Neural cell (in vitro differentiated cells): ENCODE measurements around the gene GNA12. TPM values are rescaled to one million over a fixed set of nuclear protein-coding genes. Genes with fewer than 3 reads are reported as not detected.

Source experiments
- H2AFZ ChIP-seq: fragments of 200-600, 300-800 bp; sonication (generic), shearing (Covaris generic); 2 replicates; pipeline ENCODE4 v1.6.0; 2014; ENCODE audit warnings: low read depth, mild to moderate bottlenecking, antibody characterized with exemption, low read length, moderate library complexity
- H3F3A ChIP-seq: fragments of 200-600 bp; shearing (Covaris generic); 2 replicates; pipeline ENCODE4 v1.6.1; 2016; ENCODE audit warnings: mild to moderate bottlenecking, moderate library complexity, mixed read lengths, antibody characterized with exemption, low read length; ENCODE audit not compliant: insufficient read depth, poor library complexity, severe bottlenecking
- H3K27ac ChIP-seq: fragments of 200-600, 300-800 bp; sonication (generic), shearing (Covaris generic); 2 replicates; pipeline ENCODE4 v1.5.1; 2014; ENCODE audit warnings: mild to moderate bottlenecking, low read length, moderate library complexity
- H3K27me3 ChIP-seq: fragments of 300-800, 200-600 bp; sonication (generic), shearing (Covaris generic); 2 replicates; pipeline ENCODE4 v1.6.0; 2014; ENCODE audit warnings: mild to moderate bottlenecking, low read depth, low read length, moderate library complexity; ENCODE audit not compliant: insufficient read depth
- H3K36me3 ChIP-seq: fragments of 300-800, 200-600 bp; sonication (generic), shearing (Covaris generic); 2 replicates; pipeline ENCODE4 v1.5.1; 2014; ENCODE audit warnings: mild to moderate bottlenecking, antibody characterized with exemption, low read length, moderate library complexity; ENCODE audit not compliant: insufficient read depth
- H3K4me2 ChIP-seq: fragments of 300-800, 200-600 bp; sonication (generic), shearing (Covaris generic); 2 replicates; pipeline ENCODE4 v1.6.0; 2014; ENCODE audit warnings: mild to moderate bottlenecking, low read length
- H3K4me3 ChIP-seq: fragments of 300-800, 200-600 bp; sonication (generic), shearing (Covaris generic); 2 replicates; pipeline ENCODE4 v1.5.1; 2014; ENCODE audit warnings: mild to moderate bottlenecking, low read length, moderate library complexity
- H3K79me2 ChIP-seq: fragments of 200-600 bp; shearing (Covaris generic); replicated peaks from 2 replicates; pipeline ENCODE4 v1.6.0; 2014; ENCODE audit warnings: mild to moderate bottlenecking, low read length, moderate library complexity; ENCODE audit not compliant: insufficient read depth
- H3K9ac ChIP-seq: fragments of 300-800, 200-600 bp; sonication (generic), shearing (Covaris generic); 2 replicates; pipeline ENCODE4 v1.6.1; 2016; ENCODE audit warnings: mild to moderate bottlenecking, low read length, mixed read lengths
- H3K9me2 ChIP-seq: fragments of 200-600 bp; shearing (Covaris generic); 2 replicates; pipeline ENCODE4 v1.6.1; 2016; ENCODE audit warnings: mild to moderate bottlenecking, low read length, mixed read lengths; ENCODE audit not compliant: insufficient read depth
- H3K9me3 ChIP-seq: fragments of 200-600, 300-800 bp; sonication (generic), shearing (Covaris generic); 2 replicates; pipeline ENCODE4 v1.6.1; 2016; ENCODE audit warnings: mild to moderate bottlenecking, mixed run types, low read length, moderate library complexity, mixed read lengths
- H4K20me1 ChIP-seq: fragments of 200-600 bp; shearing (Covaris generic); 2 replicates; pipeline ENCODE4 v1.6.1; 2016; ENCODE audit warnings: mild to moderate bottlenecking, mixed run types; ENCODE audit not compliant: insufficient read depth
- CTCF ChIP-seq: fragments of 450-650 bp; IDR thresholded peaks from 2 replicates; pipeline ENCODE4 v1.5.1; 2014; ENCODE audit warnings: antibody characterized with exemption, mild to moderate bottlenecking, moderate library complexity; ENCODE audit not compliant: poor library complexity, severe bottlenecking
- EP300 ChIP-seq: fragments of 450-650 bp; conservative IDR thresholded peaks from 2 replicates; pipeline ENCODE4 v1.6.1; 2014; ENCODE audit warnings: antibody characterized with exemption, mild to moderate bottlenecking, moderate library complexity; ENCODE audit not compliant: poor library complexity, severe bottlenecking
- EZH2 ChIP-seq: fragments of 200-600, 300-800 bp; shearing (Covaris generic), sonication (generic); IDR thresholded peaks from 2 replicates; pipeline ENCODE4 v1.6.1; 2014; ENCODE audit warnings: antibody characterized with exemption, low read length, borderline replicate concordance, mild to moderate bottlenecking; ENCODE audit not compliant: insufficient read depth, poor library complexity, severe bottlenecking
- MXI1 ChIP-seq: fragments of 450-650 bp; conservative IDR thresholded peaks from 2 replicates; pipeline ENCODE4 v1.6.1; 2014; ENCODE audit warnings: antibody characterized with exemption, mild to moderate bottlenecking; ENCODE audit not compliant: poor library complexity, severe bottlenecking
- POLR2AphosphoS5 ChIP-seq: IDR thresholded peaks from 2 replicates; pipeline ENCODE4 v1.6.1; 2012
- RAD21 ChIP-seq: fragments of 450-650 bp; conservative IDR thresholded peaks from 2 replicates; pipeline ENCODE4 v1.6.1; 2014; ENCODE audit warnings: antibody characterized with exemption, mild to moderate bottlenecking, moderate library complexity
- REST ChIP-seq: IDR thresholded peaks from 2 replicates; pipeline ENCODE4 v1.6.1; 2012; ENCODE audit warnings: borderline replicate concordance
- SMC3 ChIP-seq: fragments of 450-650 bp; conservative IDR thresholded peaks from 2 replicates; pipeline ENCODE4 v1.6.1; 2014; ENCODE audit warnings: antibody characterized with exemption, mild to moderate bottlenecking, moderate library complexity; ENCODE audit not compliant: poor library complexity
- TAF1 ChIP-seq: IDR thresholded peaks from 2 replicates; pipeline ENCODE4 v1.6.1; 2012; ENCODE audit warnings: low read depth
- polyA plus RNA-seq: library from polyadenylated mRNA; depleted of rRNA; stranded (reverse); fragments of >200 nt; gene quantifications from 2 replicates; pipeline ENCODE4 v1.2.3, GENCODE V29; 2014

Gene GNA12
- polyA plus RNA-seq, 1 donor from 2014 or later, result 15.5 TPM

GRCh38 chr7:2688409-2689342 is 155.4 kb downstream of the GNA12 start:
- Histone ChIP-seq H3K79me2 (no peaks in the 10 kb centered on the region), H3K36me3 (no peaks in the 10 kb centered on the region), H3K27me3 (peaks cover 30% of the 10 kb centered on the region), H3K4me3 (peak overlapping the region; percentile 49), H4K20me1 (no peaks in the 10 kb centered on the region), H2AFZ (no peak overlapping the region), H3F3A (no peaks in the 10 kb centered on the region), H3K4me2 (no peak overlapping the region), H3K27ac (no peak overlapping the region), H3K9me3 (no peaks in the 10 kb centered on the region), H3K9me2 (no peaks in the 10 kb centered on the region), H3K9ac (no peak overlapping the region)
- no peak for TF ChIP-seq CTCF
- no peak for TF ChIP-seq SMC3
- TF ChIP-seq POLR2AphosphoS5, result no peak
- no peak for TF ChIP-seq EP300
- TF ChIP-seq MXI1, result no peak
- TF ChIP-seq RAD21, result no peak
- TF ChIP-seq REST, result no peak
- no peak for TF ChIP-seq EZH2
- TF ChIP-seq TAF1, result no peak

- no peak within 1 kb of the TSS for H3K9ac ChIP-seq
- no peak within 1 kb of the TSS for H2AFZ ChIP-seq
These were observed 156.2 kb downstream of the GNA12 start, which contains the start of gene AMZ1 for GRCh38 chr7:2687881-2688318. Gene AMZ1 (plus strand): TSS chr7:2688202. CDS start chr7:2700452, 12,250 bp downstream.

More at GRCh38 chr7:2687881-2688318, 156.2 kb downstream of the GNA12 start, which contains the start of gene AMZ1:
- Histone ChIP-seq H3K4me2 (no peak within 1 kb of the TSS), H4K20me1 (no peaks in the 10 kb centered on the region), H3K36me3 (no peaks in the 10 kb centered on the region), H3F3A (no peaks in the 10 kb centered on the region), H3K79me2 (no peaks in the 10 kb centered on the region), H3K9me2 (no peaks in the 10 kb centered on the region), H3K9me3 (no peaks in the 10 kb centered on the region), H3K27ac (no peak within 1 kb of the TSS), H3K27me3 (peaks cover 30% of the 10 kb centered on the region), H3K4me3 (peak within 1 kb of the TSS; percentile 49)
- TF ChIP-seq EP300 (no peak), MXI1 (no peak), CTCF (no peak)
